Endodermal cell (in vitro differentiated cells): Measurements from ENCODE around the gene MS4A18. TPM values are rescaled to one million over a fixed set of nuclear protein-coding genes. Genes with fewer than 3 reads are reported as not detected.

Experiments used
- DNase-seq: peaks from one replicate; pipeline ENCODE4 v3.0.0-alpha.2; 2017
- H3K27ac ChIP-seq: 2 replicates; pipeline ENCODE4 v1.5.1; 2013; ENCODE audit warnings: mild to moderate bottlenecking, low read depth, low read length, moderate library complexity
- H3K27me3 ChIP-seq: 2 replicates; pipeline ENCODE4 v1.6.1; 2013; ENCODE audit warnings: mild to moderate bottlenecking, low read length, moderate library complexity; ENCODE audit not compliant: insufficient read depth, control insufficient read depth, poor library complexity, severe bottlenecking
- H3K36me3 ChIP-seq: 2 replicates; pipeline ENCODE4 v1.7.0; 2013; ENCODE audit warnings: mild to moderate bottlenecking, low read length, moderate library complexity; ENCODE audit not compliant: control insufficient read depth, insufficient read depth
- H3K4me1 ChIP-seq: one replicate; pipeline ENCODE4 v1.7.0; 2013; ENCODE audit warnings: low read length; ENCODE audit not compliant: control insufficient read depth, insufficient read depth
- H3K4me3 ChIP-seq: 2 replicates; pipeline ENCODE4 v1.5.1; 2013; ENCODE audit warnings: mild to moderate bottlenecking, low read length, moderate library complexity
- H3K9ac ChIP-seq: 2 replicates; pipeline ENCODE4 v1.6.1; 2013; ENCODE audit warnings: mild to moderate bottlenecking, low read length, moderate library complexity; ENCODE audit not compliant: poor library complexity, severe bottlenecking; ENCODE audit errors: extremely low read depth
- H3K9me3 ChIP-seq: 2 replicates; pipeline ENCODE4 v1.6.1; 2013; ENCODE audit warnings: mild to moderate bottlenecking, low read length, moderate library complexity; ENCODE audit not compliant: control insufficient read depth
- H3K27ac Mint-ChIP-seq: 2 replicates; pipeline ENCODE4 v1.8.0; 2020; ENCODE audit warnings: mixed read lengths
- H3K27me3 Mint-ChIP-seq: 2 replicates; pipeline ENCODE4 v1.8.0; 2021; ENCODE audit warnings: mild to moderate bottlenecking, mixed read lengths; ENCODE audit not compliant: insufficient read depth
- H3K36me3 Mint-ChIP-seq: 2 replicates; pipeline ENCODE4 v1.8.0; 2020; ENCODE audit warnings: low read depth, mixed read lengths
- H3K4me1 Mint-ChIP-seq: 2 replicates; pipeline ENCODE4 v1.8.0; 2020; ENCODE audit warnings: mixed read lengths
- H3K4me3 Mint-ChIP-seq: 2 replicates; pipeline ENCODE4 v1.8.0; 2020; ENCODE audit warnings: mild to moderate bottlenecking, moderate library complexity, mixed read lengths
- H3K9me3 Mint-ChIP-seq: 2 replicates; pipeline ENCODE4 v1.8.0; 2020; ENCODE audit warnings: mild to moderate bottlenecking, mixed read lengths
- WGBS, 2 experiments: methylation state at CpG; one replicate each; pipeline versions ENCODE4 v1.1.5 to v1.1.7; 2013; ENCODE audit warnings: missing lambda C conversion rate in 2 of 2, mixed read lengths in 1 of 2; ENCODE audit not compliant: insufficient coverage in 1 of 2, insufficient read length in 1 of 2; 5-methylcytosine and 5-hydroxymethylcytosine counted together
- total RNA-seq, 2 donors: library from RNA; stranded (reverse); fragmentation: NEBNext Ultra II Directional in 1 of 2; extraction: Animal tissue kit (Norgen Biotek cat#: 25700) in 1 of 2; gene quantifications; 2 replicates in 1 of 2; 3 replicates in 1 of 2; pipeline ENCODE4 v1.2.1, GENCODE V29; 2021
- TF ChIP-seq, protein P1 (sequence below): fragments of 200-600 bp; sonication (generic); conservative IDR thresholded peaks from 2 replicates; pipeline ENCODE4 v1.5.0; 2021; ENCODE audit warnings: antibody characterized with exemption, mild to moderate bottlenecking

The MS4A18 gene
- total RNA-seq, 2 donors from 2014 or later: not detected

DNA sequence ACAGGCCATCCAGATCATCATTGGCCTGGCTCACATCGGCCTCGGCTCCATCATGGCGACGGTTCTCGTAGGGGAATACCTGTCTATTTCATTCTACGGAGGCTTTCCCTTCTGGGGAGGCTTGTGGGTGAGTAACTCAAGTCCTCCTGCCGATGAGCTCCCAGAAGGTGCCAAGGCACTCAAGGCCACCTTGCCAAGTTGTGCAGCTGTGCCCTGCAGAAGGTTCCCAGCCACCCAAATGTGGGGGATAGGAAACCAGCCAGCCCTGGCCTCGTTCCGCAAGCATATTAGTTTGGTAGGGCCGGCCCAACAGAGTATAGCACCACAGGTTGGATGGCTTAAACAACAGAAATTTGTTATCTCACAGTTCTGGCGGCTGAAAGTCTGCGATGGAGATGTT, 21.1 kb upstream of the MS4A18 start:
- Mint-ChIP-seq H3K27me3 (peaks cover 10% of the 10 kb centered on the region), H3K36me3 (no peaks in the 10 kb centered on the region), H3K9me3 (no peaks in the 10 kb centered on the region), H3K4me1 (peaks cover 6% of the 10 kb centered on the region), H3K27ac (no peak overlapping the region), H3K4me3 (no peak overlapping the region)
- peak; percentile 36 for DNase-seq
- Histone ChIP-seq H3K4me1 (no peaks in the 10 kb centered on the region), H3K4me3 (no peak overlapping the region), H3K9me3 (no peaks in the 10 kb centered on the region), H3K27me3 (peaks cover 4% of the 10 kb centered on the region), H3K36me3 (no peaks in the 10 kb centered on the region), H3K9ac (no peak overlapping the region), H3K27ac (no peak overlapping the region)
- TF ChIP-seq, protein P1, sequence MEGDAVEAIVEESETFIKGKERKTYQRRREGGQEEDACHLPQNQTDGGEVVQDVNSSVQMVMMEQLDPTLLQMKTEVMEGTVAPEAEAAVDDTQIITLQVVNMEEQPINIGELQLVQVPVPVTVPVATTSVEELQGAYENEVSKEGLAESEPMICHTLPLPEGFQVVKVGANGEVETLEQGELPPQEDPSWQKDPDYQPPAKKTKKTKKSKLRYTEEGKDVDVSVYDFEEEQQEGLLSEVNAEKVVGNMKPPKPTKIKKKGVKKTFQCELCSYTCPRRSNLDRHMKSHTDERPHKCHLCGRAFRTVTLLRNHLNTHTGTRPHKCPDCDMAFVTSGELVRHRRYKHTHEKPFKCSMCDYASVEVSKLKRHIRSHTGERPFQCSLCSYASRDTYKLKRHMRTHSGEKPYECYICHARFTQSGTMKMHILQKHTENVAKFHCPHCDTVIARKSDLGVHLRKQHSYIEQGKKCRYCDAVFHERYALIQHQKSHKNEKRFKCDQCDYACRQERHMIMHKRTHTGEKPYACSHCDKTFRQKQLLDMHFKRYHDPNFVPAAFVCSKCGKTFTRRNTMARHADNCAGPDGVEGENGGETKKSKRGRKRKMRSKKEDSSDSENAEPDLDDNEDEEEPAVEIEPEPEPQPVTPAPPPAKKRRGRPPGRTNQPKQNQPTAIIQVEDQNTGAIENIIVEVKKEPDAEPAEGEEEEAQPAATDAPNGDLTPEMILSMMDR: no peak
- WGBS, 2 experiments: 92 to 96% methylated on average over 10 to 12 of the region's 12 CpGs

DNA sequence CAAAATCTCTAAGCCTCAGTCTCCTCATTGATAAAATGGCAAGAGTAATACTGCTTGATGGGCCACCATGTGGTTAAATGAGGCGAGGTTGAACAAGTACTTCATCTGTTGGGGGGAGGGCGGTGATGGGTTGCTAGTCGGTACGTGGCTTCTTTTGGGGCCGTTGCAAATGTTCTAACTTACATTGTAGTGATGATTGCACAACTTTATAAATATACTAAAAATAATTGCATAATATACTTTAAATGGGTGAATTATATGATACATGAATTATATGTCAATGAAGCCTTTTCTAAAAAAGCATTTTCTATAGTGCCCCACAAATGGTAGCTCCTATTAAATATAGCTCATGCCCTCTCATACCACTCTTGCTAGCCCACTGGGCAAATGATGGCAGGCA, 18.6 kb upstream of the MS4A18 start:
- Mint-ChIP-seq H3K9me3 (no peaks in the 10 kb centered on the region), H3K4me1 (peaks cover 3% of the 10 kb centered on the region), H3K27me3 (peaks cover 10% of the 10 kb centered on the region), H3K27ac (no peak overlapping the region), H3K36me3 (no peaks in the 10 kb centered on the region), H3K4me3 (no peak overlapping the region)
- Histone ChIP-seq H3K9ac (no peak overlapping the region), H3K36me3 (no peaks in the 10 kb centered on the region), H3K4me1 (no peaks in the 10 kb centered on the region), H3K27me3 (peaks cover 23% of the 10 kb centered on the region), H3K9me3 (no peaks in the 10 kb centered on the region), H3K27ac (no peak overlapping the region), H3K4me3 (no peak overlapping the region)
- TF ChIP-seq, protein P1: no peak
- WGBS, 2 experiments: 84% methylated on average over 3 of the region's 5 CpGs; no CpG with 5 or more reads in 1 of the 2 experiments
- DNase-seq: peak; percentile 17

DNA sequence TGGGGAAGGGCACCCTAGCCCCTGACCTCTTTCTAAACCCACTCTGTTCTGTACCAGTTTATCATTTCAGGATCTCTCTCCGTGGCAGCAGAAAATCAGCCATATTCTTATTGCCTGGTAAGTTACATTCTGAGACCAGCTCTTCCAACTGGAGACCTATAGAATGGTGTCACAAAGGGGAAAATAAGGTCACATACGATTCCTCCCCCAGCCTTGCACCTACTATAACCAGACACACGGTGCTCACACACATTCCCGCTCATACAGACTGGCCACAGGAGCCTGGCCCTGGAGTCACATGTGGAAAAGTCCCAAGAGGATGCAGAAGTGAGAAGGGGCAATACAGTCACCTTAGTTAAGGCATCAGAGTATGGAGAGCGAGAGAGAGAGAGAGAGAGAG, 17.6 kb upstream of the MS4A18 start:
- H3K9ac ChIP-seq: no peak overlapping the region
- H3K36me3 Mint-ChIP-seq: no peaks in the 10 kb centered on the region
- H3K4me3 ChIP-seq: no peak overlapping the region
- H3K27me3 ChIP-seq: peaks cover 23% of the 10 kb centered on the region
- no peaks in the 10 kb centered on the region for H3K9me3 Mint-ChIP-seq
- no peaks in the 10 kb centered on the region for H3K4me1 Mint-ChIP-seq
- TF ChIP-seq, protein P1: no peak
- no peaks in the 10 kb centered on the region for H3K4me1 ChIP-seq
- peaks cover 10% of the 10 kb centered on the region for H3K27me3 Mint-ChIP-seq
- H3K27ac Mint-ChIP-seq: no peak overlapping the region
- no peak overlapping the region for H3K27ac ChIP-seq
- H3K36me3 ChIP-seq: no peaks in the 10 kb centered on the region
- no peak for DNase-seq
- no peaks in the 10 kb centered on the region for H3K9me3 ChIP-seq
- H3K4me3 Mint-ChIP-seq: no peak overlapping the region
- 88 to 100% methylated on average over 1 to 5 of the region's 5 CpGs for WGBS, 2 experiments
